Activated naive CD8-positive, alpha-beta T cell treated with anti-CD3 and anti-CD28 coated beads, Interleukin-2, amount 50 U/mL, for 24 hours (primary cell): ENCODE data around the gene NPPC.
A peak's percentile ranks its signal among the peaks of the same experiment; 100 is the strongest.
"Not testable (repeated sequence)": the region's sequence is repeated elsewhere in the genome, so short reads cannot be mapped to it uniquely, and the experiment has no call there.

Experiments
- ATAC-seq: fragments of 150-1000 bp; cut with Tn5 transposase; one replicate; pipeline ENCODE4 v1.10.0; 2021
- DNase-seq: peaks from one replicate; pipeline ENCODE4 v3.0.0; 2021
- H3K27ac Mint-ChIP-seq: one replicate; pipeline ENCODE4 v1.8.0; 2021; ENCODE audit warnings: mild to moderate bottlenecking, mixed read lengths
- H3K27me3 Mint-ChIP-seq: one replicate; pipeline ENCODE4 v1.8.0; 2021; ENCODE audit warnings: mixed read lengths
- H3K36me3 Mint-ChIP-seq: one replicate; pipeline ENCODE4 v1.8.0; 2021; ENCODE audit warnings: low read depth, mixed read lengths
- H3K4me1 Mint-ChIP-seq: one replicate; pipeline ENCODE4 v1.8.0; 2021; ENCODE audit warnings: mixed read lengths
- H3K4me3 Mint-ChIP-seq: one replicate; pipeline ENCODE4 v1.8.0; 2021; ENCODE audit warnings: mild to moderate bottlenecking, moderate library complexity, mixed read lengths
- H3K9me3 Mint-ChIP-seq: one replicate; pipeline ENCODE4 v1.8.0; 2021; ENCODE audit warnings: mixed read lengths

NPPC gene

GRCh38 chr2:231900486-231900942 is 25.7 kb downstream of the NPPC start:
- Mint-ChIP-seq H3K27me3 (no peaks in the 10 kb centered on the region), H3K9me3 (no peaks in the 10 kb centered on the region), H3K4me1 (no peaks in the 10 kb centered on the region), H3K4me3 (no peak overlapping the region), H3K27ac (no peak overlapping the region), H3K36me3 (no peaks in the 10 kb centered on the region)
- DNase-seq (peak; percentile 78), ATAC-seq (peak; percentile 63)

- no peaks in the 10 kb centered on the region for H3K4me1 Mint-ChIP-seq
- ATAC-seq (no peak), DNase-seq (no peak)
- no peak overlapping the region for H3K4me3 Mint-ChIP-seq
- H3K27me3 Mint-ChIP-seq, result no peaks in the 10 kb centered on the region
- H3K36me3 Mint-ChIP-seq, result no peaks in the 10 kb centered on the region
- H3K9me3 Mint-ChIP-seq, result no peaks in the 10 kb centered on the region
- no peak overlapping the region for H3K27ac Mint-ChIP-seq
Measured at GRCh38 chr2:231894566-231895380, 31.4 kb downstream of the NPPC start.

DNA sequence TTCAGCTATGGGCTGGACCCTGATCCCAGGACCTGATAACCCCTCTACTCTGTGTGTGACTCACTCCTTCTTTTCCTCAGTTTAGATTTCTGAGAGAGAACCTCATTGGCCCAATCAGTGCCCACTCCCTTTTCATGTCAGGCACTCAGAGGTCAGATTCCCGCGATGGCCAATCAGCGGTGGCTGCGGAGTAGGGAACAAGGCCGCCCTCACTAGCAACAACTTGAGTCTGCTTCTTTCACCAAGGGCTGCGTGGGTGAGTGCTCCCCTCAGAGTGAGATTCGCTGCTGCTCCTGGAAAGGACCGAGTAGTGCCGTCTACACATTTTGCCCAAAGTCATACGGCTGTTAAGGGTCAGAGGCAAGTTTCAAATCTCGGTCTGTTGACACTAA is 34.7 kb downstream of the NPPC start:
- ATAC-seq, result no peak
- peaks cover 5% of the 10 kb centered on the region for H3K27me3 Mint-ChIP-seq
- no peak overlapping the region for H3K4me3 Mint-ChIP-seq
- no peaks in the 10 kb centered on the region for H3K9me3 Mint-ChIP-seq
- no peaks in the 10 kb centered on the region for H3K4me1 Mint-ChIP-seq
- no peak overlapping the region for H3K27ac Mint-ChIP-seq
- DNase-seq, result no peak
- no peaks in the 10 kb centered on the region for H3K36me3 Mint-ChIP-seq

GRCh38 chr2:231890896-231891513 is 35.2 kb downstream of the NPPC start:
- H3K4me3 Mint-ChIP-seq, result no peak overlapping the region
- H3K9me3 Mint-ChIP-seq, result no peaks in the 10 kb centered on the region
- no peak overlapping the region for H3K27ac Mint-ChIP-seq
- peaks cover 7% of the 10 kb centered on the region for H3K27me3 Mint-ChIP-seq
- H3K36me3 Mint-ChIP-seq, result no peaks in the 10 kb centered on the region
- no peaks in the 10 kb centered on the region for H3K4me1 Mint-ChIP-seq
- ATAC-seq, result no peak
- DNase-seq, result no peak

DNA sequence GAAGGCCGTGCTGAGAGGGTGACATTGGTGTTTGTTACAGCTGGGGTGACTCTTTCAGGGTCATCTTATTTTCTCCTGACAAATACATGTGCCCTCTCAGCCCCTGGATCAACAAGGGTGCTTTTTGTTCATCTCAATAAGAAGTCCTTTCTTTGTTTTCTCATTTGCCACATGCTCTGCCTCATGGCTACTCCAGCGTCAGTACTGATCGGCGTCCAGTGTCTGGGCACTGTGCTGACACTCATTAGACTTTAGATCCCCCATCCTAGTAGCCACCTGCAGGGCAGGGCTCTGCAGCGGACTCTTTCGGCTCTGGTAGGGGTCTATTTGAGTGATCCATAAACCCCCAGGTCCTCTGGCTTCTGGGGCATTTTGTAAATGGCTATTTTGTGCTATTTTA is 38.4 kb downstream of the NPPC start:
- H3K27ac Mint-ChIP-seq, result no peak overlapping the region
- H3K4me3 Mint-ChIP-seq, result no peak overlapping the region
- ATAC-seq (no peak), DNase-seq (no peak)
- no peaks in the 10 kb centered on the region for H3K9me3 Mint-ChIP-seq
- H3K36me3 Mint-ChIP-seq, result no peaks in the 10 kb centered on the region
- peaks cover 26% of the 10 kb centered on the region for H3K27me3 Mint-ChIP-seq
- H3K4me1 Mint-ChIP-seq, result no peaks in the 10 kb centered on the region

DNA sequence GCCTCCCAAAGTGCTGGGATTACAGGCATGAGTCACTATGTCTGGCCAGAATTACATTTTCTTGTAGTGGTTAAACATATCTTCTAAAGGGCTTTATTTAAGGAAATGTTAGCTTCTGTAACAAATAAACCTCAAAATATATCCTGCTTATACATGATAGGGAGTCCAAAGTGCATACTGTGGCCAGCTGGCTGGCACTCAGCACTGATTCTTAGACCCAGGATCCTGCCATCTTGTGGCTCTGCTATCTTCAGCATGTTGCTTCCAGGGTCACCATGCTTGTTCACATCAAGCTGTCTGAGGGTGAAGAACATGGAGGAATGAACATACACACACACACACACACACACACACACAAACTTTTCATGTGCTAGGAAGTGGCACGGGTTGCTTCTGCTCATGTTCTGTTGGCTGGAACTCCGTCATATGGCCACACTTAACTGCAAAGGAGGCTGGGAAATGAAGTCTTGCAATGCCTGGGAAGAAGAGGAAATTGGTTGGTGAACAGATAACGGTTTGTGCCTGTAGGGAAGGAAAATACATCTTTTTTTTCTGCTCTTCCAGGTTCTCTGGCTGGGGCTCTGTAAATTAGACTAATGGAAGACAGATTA is 40.0 kb downstream of the NPPC start:
- peaks cover 34% of the 10 kb centered on the region for H3K27me3 Mint-ChIP-seq
- ATAC-seq, result no peak
- DNase-seq, result no peak
- H3K27ac Mint-ChIP-seq, result no peak overlapping the region
- H3K9me3 Mint-ChIP-seq, result no peaks in the 10 kb centered on the region
- H3K4me1 Mint-ChIP-seq, result no peaks in the 10 kb centered on the region
- no peaks in the 10 kb centered on the region for H3K36me3 Mint-ChIP-seq
- no peak overlapping the region for H3K4me3 Mint-ChIP-seq

GRCh38 chr2:231884438-231885140 is 41.6 kb downstream of the NPPC start:
- H3K27me3 Mint-ChIP-seq, result peaks cover 34% of the 10 kb centered on the region
- H3K4me3 Mint-ChIP-seq, result no peak overlapping the region
- ATAC-seq, result no peak
- H3K36me3 Mint-ChIP-seq, result no peaks in the 10 kb centered on the region
- H3K9me3 Mint-ChIP-seq, result no peaks in the 10 kb centered on the region
- H3K4me1 Mint-ChIP-seq, result no peaks in the 10 kb centered on the region
- no peak overlapping the region for H3K27ac Mint-ChIP-seq
- DNase-seq, result no peak

DNA sequence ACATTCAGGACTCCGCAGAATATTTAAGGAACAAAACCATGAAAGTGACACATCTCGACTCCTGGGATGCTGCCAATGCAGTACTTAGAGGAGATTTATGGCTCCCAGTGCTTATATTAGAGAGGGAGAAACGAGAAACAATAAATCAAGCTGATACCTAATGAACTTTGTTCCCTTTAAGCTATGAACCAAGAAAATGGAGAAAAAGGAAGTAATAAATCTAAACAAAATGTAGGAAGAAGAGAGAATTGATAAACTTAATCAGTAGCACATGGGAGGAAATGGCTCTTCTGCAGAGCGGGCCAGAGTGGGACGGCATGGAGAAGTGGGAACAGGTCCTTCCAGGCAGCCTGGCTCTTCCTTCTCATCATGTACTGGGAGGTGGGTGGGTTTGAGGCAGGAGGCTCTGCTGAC is 42.7 kb downstream of the NPPC start:
- Mint-ChIP-seq H3K4me1 (no peaks in the 10 kb centered on the region), H3K4me3 (no peak overlapping the region)

GRCh38 chr2:231882646-231883045 is 43.5 kb downstream of the NPPC start:
- H3K36me3 Mint-ChIP-seq, result no peaks in the 10 kb centered on the region
- H3K4me3 Mint-ChIP-seq, result no peak overlapping the region
- no peak overlapping the region for H3K27ac Mint-ChIP-seq
- no peak for ATAC-seq
- H3K9me3 Mint-ChIP-seq, result no peaks in the 10 kb centered on the region
- no peak for DNase-seq
- peaks cover 37% of the 10 kb centered on the region for H3K27me3 Mint-ChIP-seq
- H3K4me1 Mint-ChIP-seq, result no peaks in the 10 kb centered on the region

More for the DNA sequence above, 42.7 kb downstream of the NPPC start:
- Mint-ChIP-seq H3K36me3 (no peaks in the 10 kb centered on the region), H3K27me3 (peaks cover 34% of the 10 kb centered on the region), H3K27ac (no peak overlapping the region), H3K9me3 (no peaks in the 10 kb centered on the region)
- DNase-seq (no peak), ATAC-seq (no peak)

DNA sequence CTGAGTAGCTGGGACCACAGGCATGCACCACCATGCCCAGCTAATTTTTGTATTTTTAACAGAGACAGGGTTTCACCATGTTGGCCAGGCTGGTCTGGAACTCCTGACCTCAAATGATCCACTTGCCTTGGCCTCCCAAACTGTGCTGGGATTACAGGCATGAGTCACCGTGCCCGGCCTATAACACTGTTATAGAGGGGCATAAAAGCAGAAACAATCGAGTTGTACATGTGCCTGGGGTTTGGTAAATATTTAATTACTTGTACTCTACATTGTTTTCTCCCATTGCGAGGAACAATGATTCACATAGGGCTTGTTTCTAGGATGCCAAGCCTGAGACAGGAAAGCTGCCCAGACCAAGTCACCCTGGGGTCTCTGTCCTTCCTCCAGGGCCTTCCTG is 45.8 kb downstream of the NPPC start:
- not testable (repeated sequence) for DNase-seq, H3K36me3 Mint-ChIP-seq, H3K4me1 Mint-ChIP-seq, H3K4me3 Mint-ChIP-seq, H3K9me3 Mint-ChIP-seq, ATAC-seq, H3K27ac Mint-ChIP-seq
- peaks cover 35% of the 10 kb centered on the region for H3K27me3 Mint-ChIP-seq

- Mint-ChIP-seq H3K36me3 (no peaks in the 10 kb centered on the region), H3K27ac (no peak overlapping the region), H3K9me3 (no peaks in the 10 kb centered on the region), H3K4me3 (no peak overlapping the region), H3K4me1 (no peaks in the 10 kb centered on the region), H3K27me3 (peaks cover 27% of the 10 kb centered on the region)
- ATAC-seq (no peak), DNase-seq (no peak)
Measured at GRCh38 chr2:231879216-231879615, 47.0 kb downstream of the NPPC start.

DNA sequence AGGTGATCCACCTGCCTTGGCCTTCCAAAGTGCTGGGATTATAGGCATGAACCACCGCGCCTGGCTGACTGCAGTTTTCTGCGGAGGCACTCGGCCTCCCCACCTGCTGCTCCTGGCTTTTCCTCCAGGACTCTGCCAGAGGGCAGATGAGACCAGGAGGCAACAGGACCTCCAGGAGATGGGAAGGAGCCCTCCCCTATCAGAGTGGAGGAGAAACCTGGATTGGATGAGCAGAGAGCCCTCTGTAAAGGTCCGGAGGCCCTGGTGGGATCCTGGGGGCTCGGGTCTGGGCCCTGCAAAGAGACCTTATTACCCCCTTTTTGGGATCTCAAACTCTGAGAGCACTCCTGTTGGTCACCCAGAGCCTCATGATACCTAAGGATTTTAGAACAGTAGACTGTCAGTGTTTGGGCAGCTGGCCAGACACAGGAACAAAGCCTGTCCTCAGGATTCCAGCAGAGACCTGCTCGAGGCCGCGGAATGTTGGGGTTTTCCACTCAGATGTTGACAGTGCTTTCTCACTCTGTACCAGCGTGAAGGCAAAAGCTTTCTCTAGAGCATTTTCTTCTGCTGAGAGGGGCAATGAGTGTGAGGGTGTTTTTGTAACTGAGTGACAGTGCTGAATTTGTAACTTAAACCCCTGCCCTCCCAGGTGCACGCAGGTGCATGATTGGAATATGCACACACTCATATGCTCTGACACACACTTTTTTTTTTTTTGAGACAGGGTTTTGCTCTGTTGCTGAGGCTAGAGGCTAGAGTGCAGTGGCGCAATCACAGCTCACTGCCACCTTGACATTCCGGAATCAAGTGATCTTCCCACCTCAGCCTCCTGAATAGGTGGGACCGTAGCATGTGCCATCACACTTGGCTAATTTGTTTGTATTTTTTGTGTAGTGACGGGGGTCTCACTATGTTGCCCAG is 48.4 kb downstream of the NPPC start:
- Mint-ChIP-seq H3K4me1 (no peaks in the 10 kb centered on the region), H3K9me3 (no peaks in the 10 kb centered on the region), H3K4me3 (no peak overlapping the region), H3K27me3 (peaks cover 24% of the 10 kb centered on the region), H3K36me3 (no peaks in the 10 kb centered on the region), H3K27ac (no peak overlapping the region)
- no peak for ATAC-seq
- DNase-seq, result no peak

DNA sequence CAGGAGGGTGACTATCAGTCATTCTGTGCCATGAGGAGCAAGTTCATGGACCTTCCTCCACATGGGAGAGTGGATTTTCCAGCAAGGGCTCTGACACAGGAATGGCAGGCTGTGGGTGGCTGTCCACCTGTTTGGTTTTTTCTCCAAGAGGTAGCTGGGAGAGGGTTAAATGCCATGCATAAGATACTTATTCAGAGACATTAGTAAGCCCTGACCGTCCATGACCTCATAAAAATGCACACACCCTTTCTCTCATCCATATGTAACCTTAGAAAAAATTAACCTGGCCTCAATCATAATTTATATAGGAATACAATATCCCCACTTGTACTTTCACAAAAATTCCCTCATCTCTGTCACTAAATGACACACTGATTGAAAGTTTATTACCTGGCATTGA is 51.3 kb downstream of the NPPC start:
- no peaks in the 10 kb centered on the region for H3K9me3 Mint-ChIP-seq
- no peaks in the 10 kb centered on the region for H3K4me1 Mint-ChIP-seq
- no peak overlapping the region for H3K27ac Mint-ChIP-seq
- peaks cover under 1% of the 10 kb centered on the region for H3K36me3 Mint-ChIP-seq
- peaks cover 27% of the 10 kb centered on the region for H3K27me3 Mint-ChIP-seq
- H3K4me3 Mint-ChIP-seq, result no peak overlapping the region
- ATAC-seq (no peak), DNase-seq (no peak)
